ENCODE data around the gene PERCC1. TPM values are rescaled to one million over a fixed set of nuclear protein-coding genes. Genes with fewer than 3 reads are reported as not detected.

Gene PERCC1
- total RNA-seq, 1 donor = not detected

- H3K4me3 ChIP-seq (ENCODE audit: low read depth, low read length) = no peak overlapping the region
- DNase-seq (ENCODE audit: low read depth) = no peak
- TF ChIP-seq CTCF (IDR thresholded peaks at IDR 0.05; ENCODE audit: insufficient read depth, low read length) = no peak
These were observed 29.1 kb downstream of the PERCC1 start for GRCh38 chr16:1459967-1460366.

DNA sequence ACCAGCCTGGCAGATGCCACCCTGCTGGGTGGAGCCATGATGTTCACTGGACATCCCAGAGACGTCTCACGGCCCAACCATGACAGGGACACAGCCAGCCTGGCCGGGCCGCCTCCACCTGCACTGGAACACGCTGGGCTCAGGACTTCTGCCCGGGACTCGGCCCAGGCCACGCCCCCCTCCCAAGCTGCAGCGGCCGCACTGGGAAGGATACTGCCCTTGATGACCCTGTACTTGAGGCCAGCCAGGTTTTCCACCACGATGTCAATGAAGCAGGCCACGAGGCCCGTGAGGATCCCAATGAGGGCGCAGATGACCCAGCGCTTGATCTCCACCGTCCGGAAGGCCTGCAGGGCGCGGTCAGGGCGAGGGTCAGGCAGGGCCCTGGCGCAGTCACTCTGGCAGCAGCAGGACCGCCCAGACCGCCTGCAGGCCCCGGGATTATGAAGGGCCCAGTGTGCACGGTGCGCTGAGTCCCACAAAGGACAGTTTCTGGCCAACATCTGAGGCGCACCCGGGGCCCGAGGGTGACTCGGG is 29.8 kb downstream of the PERCC1 start:
- no peak for TF ChIP-seq CTCF (IDR thresholded peaks at IDR 0.05; ENCODE audit: insufficient read depth, low read length)
- DNase-seq (ENCODE audit: low read depth) = no peak

DNA sequence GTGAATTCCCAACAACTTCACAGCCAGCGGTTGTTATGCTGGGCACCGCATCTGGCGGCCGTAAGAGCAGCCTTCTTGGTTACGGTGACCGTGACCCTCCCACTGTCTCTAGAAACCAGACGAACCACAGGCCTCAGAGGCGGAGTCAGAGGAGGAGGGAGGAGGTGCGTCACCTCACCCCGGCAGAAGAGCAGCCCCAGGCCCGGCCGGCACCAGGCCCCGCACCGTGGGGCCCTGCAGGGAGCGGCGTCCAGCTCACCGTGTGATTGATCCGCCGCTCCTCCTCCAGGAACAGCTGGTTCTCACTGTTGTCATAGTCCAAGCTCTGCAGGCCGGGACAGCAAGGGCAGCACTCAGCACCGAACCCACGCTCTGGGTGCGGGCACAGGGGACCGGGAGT is 30.3 kb downstream of the PERCC1 start:
- no peak overlapping the region for H3K4me3 ChIP-seq (ENCODE audit: low read depth, low read length)
- DNase-seq (ENCODE audit: low read depth) = no peak
- no peak for TF ChIP-seq CTCF (IDR thresholded peaks at IDR 0.05; ENCODE audit: insufficient read depth, low read length)

More for the DNA sequence above, 29.8 kb downstream of the PERCC1 start:
- no peak overlapping the region for H3K4me3 ChIP-seq (ENCODE audit: low read depth, low read length)

DNA sequence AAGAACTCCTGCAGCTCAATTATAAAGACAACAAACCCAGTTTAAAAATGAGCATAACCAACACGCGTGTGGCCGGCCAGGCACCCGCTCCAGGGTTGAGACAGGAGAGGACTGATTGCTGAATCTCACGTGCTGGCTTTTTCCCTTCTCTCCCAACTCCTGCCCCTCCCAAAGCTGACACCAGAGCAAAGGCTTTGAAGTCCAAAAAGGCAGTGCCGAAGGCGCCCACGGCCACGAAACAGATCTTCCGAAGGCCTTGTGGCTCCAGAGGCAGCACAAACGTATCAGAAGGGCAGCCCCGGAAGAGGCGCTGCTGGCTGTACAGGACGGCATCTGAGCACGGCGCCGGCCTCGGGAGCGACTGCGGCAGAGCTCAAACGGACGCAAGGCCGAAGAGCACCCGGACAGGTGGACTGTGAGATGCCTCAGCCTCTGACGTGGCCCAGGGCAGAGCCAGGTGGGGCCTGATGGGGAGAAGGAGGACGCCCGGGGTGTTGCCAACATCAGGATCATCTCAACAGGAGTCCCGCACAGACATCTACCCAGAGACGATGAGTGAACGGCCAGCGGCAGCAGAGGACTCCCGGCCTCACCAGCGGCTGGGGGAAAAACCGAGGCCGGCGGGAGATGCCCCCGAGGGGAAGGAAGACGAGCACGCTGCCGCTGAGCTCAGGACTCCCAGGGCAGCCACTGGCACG is 33.5 kb downstream of the PERCC1 start:
- no peak for TF ChIP-seq CTCF (IDR thresholded peaks at IDR 0.05; ENCODE audit: insufficient read depth, low read length)
- no peak for DNase-seq (ENCODE audit: low read depth)
- no peak overlapping the region for H3K4me3 ChIP-seq (ENCODE audit: low read depth, low read length)

DNA sequence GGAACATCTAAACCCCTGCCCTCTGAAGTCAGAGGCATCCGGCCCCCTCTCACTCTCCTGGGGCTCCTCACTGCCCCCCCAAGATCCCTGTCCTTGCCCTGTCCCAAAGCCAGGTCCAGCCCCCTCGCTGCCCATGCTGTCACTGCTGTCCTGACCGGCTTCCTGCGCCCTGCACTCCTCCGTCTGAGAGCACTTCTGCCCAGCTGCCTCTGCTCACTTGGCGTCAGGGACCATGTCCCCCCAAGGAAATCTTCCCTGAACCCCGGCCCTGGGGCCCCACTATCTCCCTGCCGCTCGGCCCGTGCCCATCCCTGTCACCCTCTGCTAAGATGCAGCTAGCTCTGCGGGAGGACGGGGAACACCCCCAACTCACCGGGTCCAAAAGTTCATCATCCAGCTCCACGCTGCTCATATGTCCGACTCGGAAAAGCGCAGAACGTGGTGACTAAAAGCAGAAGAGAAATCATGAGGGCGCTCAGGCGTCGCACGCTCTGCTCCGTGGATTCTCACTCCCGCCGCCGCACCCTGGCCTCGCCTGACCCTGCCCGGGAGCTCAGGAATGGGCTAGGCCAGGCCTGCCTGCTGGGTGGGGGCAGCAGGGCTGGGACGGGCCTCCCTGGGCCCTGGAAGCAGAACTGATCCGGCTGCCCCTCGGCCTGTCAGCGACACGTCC is 34.2 kb downstream of the PERCC1 start:
- no peak overlapping the region for H3K4me3 ChIP-seq (ENCODE audit: low read depth, low read length)
- TF ChIP-seq CTCF (IDR thresholded peaks at IDR 0.05; ENCODE audit: insufficient read depth, low read length) = no peak
- DNase-seq (ENCODE audit: low read depth) = no peak

- TF ChIP-seq CTCF (IDR thresholded peaks at IDR 0.05; ENCODE audit: insufficient read depth, low read length) = no peak
- no peak overlapping the region for H3K4me3 ChIP-seq (ENCODE audit: low read depth, low read length)
- no peak for DNase-seq (ENCODE audit: low read depth)
These were observed 34.7 kb downstream of the PERCC1 start for GRCh38 chr16:1465567-1465915.
